Panc1 (cell line): ENCODE measurements around the gene TACR1. TPM values are rescaled to one million over a fixed set of nuclear protein-coding genes. Genes with fewer than 3 reads are reported as not detected.

ENCODE experiments used
- ATAC-seq: fragments of 200-7000 bp; cut with Tn5 transposase; 2 replicates; pipeline ENCODE4 v1.9.1; 2020; ENCODE audit warnings: mild to moderate bottlenecking, moderate library complexity
- BruUV-seq: library from RNA; stranded (reverse); fragments of 400-500 nt; replicated peaks from 2 replicates; lab custom pipeline; 2021; lab: Mats Ljungman, UMichigan
- CTCF ChIA-PET: fragments of 300-600 bp; sonication (Branson Sonifier 250); formaldehyde crosslinking; loops from one replicate; lab custom pipeline; 2022; ENCODE audit warnings: antibody characterized with exemption; lab: Charles Lee
- POLR2A ChIA-PET: fragments of 300-600 bp; sonication (Branson Sonifier 250); formaldehyde crosslinking; loops from one replicate; lab custom pipeline; 2022; ENCODE audit warnings: antibody characterized with exemption; lab: Charles Lee
- DNase-seq: peaks from one replicate; pipeline ENCODE4 v3.0.0-alpha.2; 2010; ENCODE audit warnings: low read depth, low spot score
- H3K27ac ChIP-seq: 2 replicates; pipeline ENCODE4 v1.5.1; 2011; ENCODE audit warnings: mild to moderate bottlenecking, low read length, inconsistent platforms
- H3K27me3 ChIP-seq: fragments of 200-500 bp; sonication (Bioruptor generic); 2 replicates; pipeline ENCODE4 v1.6.0; 2014; ENCODE audit warnings: low read length, inconsistent platforms; ENCODE audit not compliant: control insufficient read depth, insufficient read depth
- H3K36me3 ChIP-seq: fragments of 200-500 bp; sonication (Bioruptor generic); 2 replicates; pipeline ENCODE4 v1.5.1; 2014; ENCODE audit warnings: inconsistent platforms, mild to moderate bottlenecking, low read length, moderate library complexity; ENCODE audit not compliant: control insufficient read depth, insufficient read depth
- H3K4me1 ChIP-seq: 2 replicates; pipeline ENCODE4 v1.5.1; 2011; ENCODE audit warnings: inconsistent platforms, mild to moderate bottlenecking, low read length, moderate library complexity; ENCODE audit not compliant: control insufficient read depth, insufficient read depth
- H3K4me3 ChIP-seq, 2 experiments: 2 replicates each; pipeline ENCODE4 v1.5.1; 2011 to 2012; ENCODE audit warnings: low read depth in 2 of 2, low read length in 2 of 2, mild to moderate bottlenecking in 2 of 2, inconsistent platforms in 1 of 2, moderate library complexity in 1 of 2
- H3K9me3 ChIP-seq: fragments of 200-500 bp; sonication (Bioruptor generic); 2 replicates; pipeline ENCODE4 v1.5.1; 2014; ENCODE audit warnings: low read depth, mild to moderate bottlenecking, inconsistent platforms, low read length, moderate library complexity; ENCODE audit not compliant: control insufficient read depth, insufficient read depth
- POLR2AphosphoS5 ChIP-seq: IDR thresholded peaks from 2 replicates; pipeline ENCODE4 v1.6.1; 2012; ENCODE audit warnings: mild to moderate bottlenecking, low read depth, low read length, moderate library complexity
- SIN3A ChIP-seq: IDR thresholded peaks from 2 replicates; pipeline ENCODE4 v1.6.1; 2012; ENCODE audit warnings: low read depth, mild to moderate bottlenecking, low read length, moderate library complexity, borderline replicate concordance; ENCODE audit not compliant: insufficient read depth
- TCF7L2 ChIP-seq: IDR thresholded peaks from 2 replicates; pipeline ENCODE4 v1.6.1; 2011; ENCODE audit warnings: mild to moderate bottlenecking, low read depth, low read length, inconsistent platforms
- in situ Hi-C: cut with HindIII; loops from 2 replicates; pipeline ENCODE4 v1.10.0; 2016; ENCODE audit warnings: low sequenced_read_pairs, low pct_unique_long_range_greater_than_20kb
- intact Hi-C: fragments of 100-400 bp; cut with micrococcal nuclease; formaldehyde crosslinking; loops from one replicate; pipeline ENCODE4 v1.10.0; 2022; ENCODE audit not compliant: unreplicated experiment
- total RNA-seq: library from RNA; stranded (reverse); gene quantifications from one replicate; pipeline ENCODE4 v1.2.1, GENCODE V29; 2021; ENCODE audit not compliant: unreplicated experiment
- TF ChIP-seq, protein P1 (sequence below): fragments of 450-650 bp; IDR thresholded peaks from 2 replicates; pipeline ENCODE4 v1.5.1; 2017; ENCODE audit warnings: mild to moderate bottlenecking
- TF ChIP-seq, protein P2 (sequence below), 2 experiments: IDR thresholded peaks; 2 replicates each; pipeline ENCODE4 v1.6.1; 2011 to 2012; ENCODE audit warnings: low read depth in 2 of 2, control low read depth in 1 of 2, low read length in 1 of 2, mild to moderate bottlenecking in 1 of 2, moderate library complexity in 1 of 2; ENCODE audit not compliant: insufficient read depth in 1 of 2

TACR1 gene
- total RNA-seq, 1 experiment from 2014 or later: not detected

DNA sequence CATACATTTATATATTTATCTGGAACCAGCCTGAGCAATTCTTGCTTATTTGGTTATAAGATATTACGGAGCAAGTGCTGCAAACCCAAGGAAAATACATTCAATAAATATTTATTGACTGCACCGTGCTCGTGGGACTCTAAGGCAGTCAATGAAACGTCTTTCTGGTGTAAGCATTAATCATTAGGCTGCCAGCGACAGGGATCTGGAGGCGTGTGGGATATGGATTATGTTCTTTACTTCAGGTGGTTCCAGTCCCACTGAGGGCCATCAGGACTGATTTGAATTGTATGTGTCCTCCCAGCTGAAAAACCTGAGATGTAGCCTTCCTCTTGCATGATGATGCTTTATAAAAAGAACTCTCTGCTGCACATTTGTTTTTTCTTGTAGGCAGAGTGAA is 75.4 kb downstream of the TACR1 start:
- intact Hi-C loops: no loop called here
- Histone ChIP-seq H3K27me3 (no peaks in the 10 kb centered on the region), H3K9me3 (no peaks in the 10 kb centered on the region), H3K36me3 (no peaks in the 10 kb centered on the region), H3K27ac (no peak overlapping the region), H3K4me3 (no peak overlapping the region), H3K4me1 (no peaks in the 10 kb centered on the region)
- ATAC-seq (no peak), DNase-seq (no peak)
- in situ Hi-C loops: no loop called here
- ChIA-PET POLR2A (no interaction called here), CTCF (no interaction called here)
- TF ChIP-seq SIN3A: no peak
- TF ChIP-seq, protein P1, sequence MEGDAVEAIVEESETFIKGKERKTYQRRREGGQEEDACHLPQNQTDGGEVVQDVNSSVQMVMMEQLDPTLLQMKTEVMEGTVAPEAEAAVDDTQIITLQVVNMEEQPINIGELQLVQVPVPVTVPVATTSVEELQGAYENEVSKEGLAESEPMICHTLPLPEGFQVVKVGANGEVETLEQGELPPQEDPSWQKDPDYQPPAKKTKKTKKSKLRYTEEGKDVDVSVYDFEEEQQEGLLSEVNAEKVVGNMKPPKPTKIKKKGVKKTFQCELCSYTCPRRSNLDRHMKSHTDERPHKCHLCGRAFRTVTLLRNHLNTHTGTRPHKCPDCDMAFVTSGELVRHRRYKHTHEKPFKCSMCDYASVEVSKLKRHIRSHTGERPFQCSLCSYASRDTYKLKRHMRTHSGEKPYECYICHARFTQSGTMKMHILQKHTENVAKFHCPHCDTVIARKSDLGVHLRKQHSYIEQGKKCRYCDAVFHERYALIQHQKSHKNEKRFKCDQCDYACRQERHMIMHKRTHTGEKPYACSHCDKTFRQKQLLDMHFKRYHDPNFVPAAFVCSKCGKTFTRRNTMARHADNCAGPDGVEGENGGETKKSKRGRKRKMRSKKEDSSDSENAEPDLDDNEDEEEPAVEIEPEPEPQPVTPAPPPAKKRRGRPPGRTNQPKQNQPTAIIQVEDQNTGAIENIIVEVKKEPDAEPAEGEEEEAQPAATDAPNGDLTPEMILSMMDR: no peak
- TF ChIP-seq POLR2AphosphoS5: no peak
- no peak for TF ChIP-seq TCF7L2
- no TSS peak for BruUV-seq

DNA sequence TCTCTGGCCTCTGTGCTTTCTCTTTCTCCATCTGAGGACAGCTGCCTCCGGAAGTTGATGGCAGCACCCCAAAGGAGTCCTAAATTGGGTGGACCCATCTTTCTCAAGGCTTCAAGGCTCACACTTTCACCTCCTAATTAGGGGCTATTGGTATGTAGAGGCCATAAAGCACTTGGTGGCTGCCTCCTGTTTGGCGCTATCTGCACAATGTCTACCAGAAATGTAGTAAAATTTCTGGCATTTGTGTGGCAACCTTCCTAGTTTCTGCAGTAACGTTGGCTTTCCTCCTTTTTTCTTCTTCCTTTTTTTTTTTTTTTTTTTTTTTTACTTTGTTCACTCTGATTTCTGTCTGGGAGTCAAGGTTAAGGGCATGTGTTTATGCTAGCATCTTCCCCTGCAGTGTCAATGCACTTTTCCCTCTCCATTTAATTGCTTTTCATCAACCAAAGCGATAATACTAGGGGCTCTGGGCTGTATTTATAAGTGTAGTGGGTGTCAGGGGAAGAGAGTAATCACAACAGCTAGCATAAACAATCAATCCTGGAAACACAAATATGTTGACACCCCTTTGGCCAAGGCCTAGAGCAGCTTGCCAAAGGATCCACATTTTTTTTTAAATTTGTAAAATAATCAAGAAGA is 86.0 kb downstream of the TACR1 start:
- Histone ChIP-seq H3K4me3 (no peak overlapping the region), H3K4me1 (no peaks in the 10 kb centered on the region), H3K27me3 (no peaks in the 10 kb centered on the region; the same call in 1 of the 2 replicates), H3K9me3 (no peaks in the 10 kb centered on the region), H3K36me3 (no peaks in the 10 kb centered on the region), H3K27ac (no peak overlapping the region)
- POLR2A ChIA-PET: no interaction called here
- CTCF ChIA-PET: no interaction called here
- TF ChIP-seq SIN3A (no peak), TCF7L2 (no peak), POLR2AphosphoS5 (no peak)
- TF ChIP-seq, protein P2, sequence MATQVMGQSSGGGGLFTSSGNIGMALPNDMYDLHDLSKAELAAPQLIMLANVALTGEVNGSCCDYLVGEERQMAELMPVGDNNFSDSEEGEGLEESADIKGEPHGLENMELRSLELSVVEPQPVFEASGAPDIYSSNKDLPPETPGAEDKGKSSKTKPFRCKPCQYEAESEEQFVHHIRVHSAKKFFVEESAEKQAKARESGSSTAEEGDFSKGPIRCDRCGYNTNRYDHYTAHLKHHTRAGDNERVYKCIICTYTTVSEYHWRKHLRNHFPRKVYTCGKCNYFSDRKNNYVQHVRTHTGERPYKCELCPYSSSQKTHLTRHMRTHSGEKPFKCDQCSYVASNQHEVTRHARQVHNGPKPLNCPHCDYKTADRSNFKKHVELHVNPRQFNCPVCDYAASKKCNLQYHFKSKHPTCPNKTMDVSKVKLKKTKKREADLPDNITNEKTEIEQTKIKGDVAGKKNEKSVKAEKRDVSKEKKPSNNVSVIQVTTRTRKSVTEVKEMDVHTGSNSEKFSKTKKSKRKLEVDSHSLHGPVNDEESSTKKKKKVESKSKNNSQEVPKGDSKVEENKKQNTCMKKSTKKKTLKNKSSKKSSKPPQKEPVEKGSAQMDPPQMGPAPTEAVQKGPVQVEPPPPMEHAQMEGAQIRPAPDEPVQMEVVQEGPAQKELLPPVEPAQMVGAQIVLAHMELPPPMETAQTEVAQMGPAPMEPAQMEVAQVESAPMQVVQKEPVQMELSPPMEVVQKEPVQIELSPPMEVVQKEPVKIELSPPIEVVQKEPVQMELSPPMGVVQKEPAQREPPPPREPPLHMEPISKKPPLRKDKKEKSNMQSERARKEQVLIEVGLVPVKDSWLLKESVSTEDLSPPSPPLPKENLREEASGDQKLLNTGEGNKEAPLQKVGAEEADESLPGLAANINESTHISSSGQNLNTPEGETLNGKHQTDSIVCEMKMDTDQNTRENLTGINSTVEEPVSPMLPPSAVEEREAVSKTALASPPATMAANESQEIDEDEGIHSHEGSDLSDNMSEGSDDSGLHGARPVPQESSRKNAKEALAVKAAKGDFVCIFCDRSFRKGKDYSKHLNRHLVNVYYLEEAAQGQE (IDR thresholded peaks at IDR 0.05; ENCODE audit: insufficient read depth in 1 of 2, low read depth in 2 of 2, low read length in 1 of 2): no peak
- TF ChIP-seq, protein P1: no peak
- no TSS peak for BruUV-seq
- DNase-seq (no peak), ATAC-seq (no peak)
- in situ Hi-C loops: no loop called here
- intact Hi-C loops: no loop called here
